AG04450 (cell line): ENCODE measurements around the gene VPREB1. TPM values are rescaled to one million over a fixed set of nuclear protein-coding genes. Genes with fewer than 3 reads are reported as not detected.

Experiments used
- CTCF ChIA-PET: fragments of 300-600, 350-600 bp; formaldehyde crosslinking; extraction: SDS; loops from one replicate; lab custom pipeline; 2022; ENCODE audit warnings: antibody characterized with exemption, inconsistent platforms; lab: Charles Lee
- POLR2A ChIA-PET: fragments of 350-600 bp; formaldehyde crosslinking; extraction: SDS; loops from one replicate; lab custom pipeline; 2021; ENCODE audit warnings: antibody characterized with exemption, inconsistent platforms; lab: Yijun Ruan, JAX
- DNase-seq: peaks from one replicate; pipeline ENCODE4 v3.0.0-alpha.2; 2011; ENCODE audit warnings: low read depth, low spot score
- H3K27ac ChIP-seq: one replicate; pipeline ENCODE4 v1.5.1; 2012; ENCODE audit warnings: low read depth, low read length, control low read depth
- H3K27me3 ChIP-seq: one replicate; pipeline ENCODE4 v1.6.0; 2012; ENCODE audit warnings: low read length; ENCODE audit not compliant: control insufficient read depth, insufficient read depth
- H3K4me3 ChIP-seq: 2 replicates; pipeline ENCODE4 v1.5.1; 2011; ENCODE audit warnings: mild to moderate bottlenecking, low read depth, low read length, control low read depth
- H3K9me3 ChIP-seq: 2 replicates; pipeline ENCODE4 v1.5.1; 2012; ENCODE audit warnings: low read length; ENCODE audit not compliant: control insufficient read depth, insufficient read depth
- polyA minus RNA-seq: library from RNA; depleted of rRNA, polyadenylated mRNA; stranded (reverse); fragments of >200 nt; gene quantifications from 2 replicates; pipeline ENCODE4 v1.2.3, GENCODE V29; 2011; rRNA and poly(A)+ RNA removed
- polyA plus RNA-seq: library from polyadenylated mRNA; depleted of rRNA; stranded (reverse); fragments of >200 nt; gene quantifications from 2 replicates; pipeline ENCODE4 v1.2.3, GENCODE V29; 2011; rRNA removed
- TF ChIP-seq, protein P1 (sequence below): IDR thresholded peaks from 2 replicates; pipeline ENCODE4 v1.5.1; 2011; ENCODE audit warnings: low read depth, low read length, control low read depth, inconsistent platforms

Gene VPREB1, protein sequence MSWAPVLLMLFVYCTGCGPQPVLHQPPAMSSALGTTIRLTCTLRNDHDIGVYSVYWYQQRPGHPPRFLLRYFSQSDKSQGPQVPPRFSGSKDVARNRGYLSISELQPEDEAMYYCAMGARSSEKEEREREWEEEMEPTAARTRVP
- polyA plus RNA-seq, result not detected in 2 replicates
- polyA minus RNA-seq, result not detected in 2 replicates

DNA sequence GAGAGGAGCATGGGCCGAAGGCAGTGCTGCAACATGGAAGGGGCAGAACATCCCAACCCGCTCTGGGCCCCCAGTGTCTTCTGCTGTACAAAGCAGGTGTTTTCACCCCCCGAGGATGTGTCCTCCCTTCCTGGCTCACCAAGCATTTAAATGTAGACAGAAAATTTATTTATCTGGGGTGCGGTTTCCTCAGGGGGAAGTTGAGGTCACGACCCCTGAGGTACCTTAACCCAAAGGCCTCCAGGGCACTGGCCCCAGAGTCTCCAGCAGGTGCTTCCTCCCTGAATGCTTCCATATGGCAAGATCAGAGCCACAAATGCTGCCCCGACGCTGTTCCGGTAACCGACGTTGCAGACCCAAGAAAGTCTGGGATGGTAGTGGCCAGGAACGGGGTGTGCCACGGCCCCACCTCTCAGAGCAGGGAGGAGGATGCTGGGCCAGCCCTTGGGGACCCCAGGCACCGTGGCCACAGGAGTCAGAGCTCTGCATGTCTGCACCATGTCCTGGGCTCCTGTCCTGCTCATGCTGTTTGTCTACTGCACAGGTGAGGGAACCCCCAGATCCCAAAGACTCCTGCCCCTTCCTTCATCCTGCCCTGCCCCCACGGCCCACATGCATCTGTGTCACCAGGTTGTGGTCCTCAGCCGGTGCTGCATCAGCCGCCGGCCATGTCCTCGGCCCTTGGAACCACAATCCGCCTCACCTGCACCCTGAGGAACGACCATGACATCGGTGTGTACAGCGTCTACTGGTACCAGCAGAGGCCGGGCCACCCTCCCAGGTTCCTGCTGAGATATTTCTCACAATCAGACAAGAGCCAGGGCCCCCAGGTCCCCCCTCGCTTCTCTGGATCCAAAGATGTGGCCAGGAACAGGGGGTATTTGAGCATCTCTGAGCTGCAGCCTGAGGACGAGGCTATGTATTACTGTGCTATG, at the start of gene VPREB1:
VPREB1 (plus strand) TSS at position 471 of the 935 bp plus-strand sequence; CDS start at position 499, 28 bp downstream.
- POLR2A ChIA-PET, result no interaction called here
- TF ChIP-seq, protein P1, sequence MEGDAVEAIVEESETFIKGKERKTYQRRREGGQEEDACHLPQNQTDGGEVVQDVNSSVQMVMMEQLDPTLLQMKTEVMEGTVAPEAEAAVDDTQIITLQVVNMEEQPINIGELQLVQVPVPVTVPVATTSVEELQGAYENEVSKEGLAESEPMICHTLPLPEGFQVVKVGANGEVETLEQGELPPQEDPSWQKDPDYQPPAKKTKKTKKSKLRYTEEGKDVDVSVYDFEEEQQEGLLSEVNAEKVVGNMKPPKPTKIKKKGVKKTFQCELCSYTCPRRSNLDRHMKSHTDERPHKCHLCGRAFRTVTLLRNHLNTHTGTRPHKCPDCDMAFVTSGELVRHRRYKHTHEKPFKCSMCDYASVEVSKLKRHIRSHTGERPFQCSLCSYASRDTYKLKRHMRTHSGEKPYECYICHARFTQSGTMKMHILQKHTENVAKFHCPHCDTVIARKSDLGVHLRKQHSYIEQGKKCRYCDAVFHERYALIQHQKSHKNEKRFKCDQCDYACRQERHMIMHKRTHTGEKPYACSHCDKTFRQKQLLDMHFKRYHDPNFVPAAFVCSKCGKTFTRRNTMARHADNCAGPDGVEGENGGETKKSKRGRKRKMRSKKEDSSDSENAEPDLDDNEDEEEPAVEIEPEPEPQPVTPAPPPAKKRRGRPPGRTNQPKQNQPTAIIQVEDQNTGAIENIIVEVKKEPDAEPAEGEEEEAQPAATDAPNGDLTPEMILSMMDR, result no peak
- Histone ChIP-seq H3K27ac (no peak within 1 kb of the TSS), H3K4me3 (no peak within 1 kb of the TSS), H3K27me3 (peaks cover 13% of the 10 kb centered on the region), H3K9me3 (no peaks in the 10 kb centered on the region)
- no peak for DNase-seq
- CTCF ChIA-PET, result no interaction called here

- TF ChIP-seq, protein P1, result no peak
- no peak for DNase-seq
- Histone ChIP-seq H3K9me3 (no peaks in the 10 kb centered on the region), H3K4me3 (no peak overlapping the region), H3K27ac (no peak overlapping the region), H3K27me3 (peaks cover 14% of the 10 kb centered on the region)
- ChIA-PET CTCF (interaction anchor here (1.0 to 1.2 kb wide), 3 partner anchors 8 to 130 kb away, joined by 3 to 5 read pairs (median 4); no protein-coding TSS in a partner anchor), POLR2A (no interaction called here)
Observed at GRCh38 chr22:22194931-22195264, 49.7 kb upstream of the VPREB1 start.

- Histone ChIP-seq H3K27me3 (peaks cover 18% of the 10 kb centered on the region), H3K4me3 (no peak overlapping the region), H3K27ac (no peak overlapping the region), H3K9me3 (no peaks in the 10 kb centered on the region)
- POLR2A ChIA-PET, result no interaction called here
- TF ChIP-seq, protein P1, result peak; percentile 64
- DNase-seq, result no peak
- CTCF ChIA-PET, result interaction anchor here (0.6 to 1.2 kb wide), 8 partner anchors 9 to 212 kb away, joined by 3 to 5 read pairs (median 3); no protein-coding TSS in a partner anchor
Observed at GRCh38 chr22:22195265-22196017, 49.1 kb upstream of the VPREB1 start.

- no peaks in the 10 kb centered on the region for H3K9me3 ChIP-seq
- H3K27me3 ChIP-seq, result peaks cover 18% of the 10 kb centered on the region
- no peak for DNase-seq
- H3K4me3 ChIP-seq, result no peak overlapping the region
- POLR2A ChIA-PET, result no interaction called here
- peak overlapping the region; percentile 11 for H3K27ac ChIP-seq
- CTCF ChIA-PET, result interaction anchor here (0.6 to 1.2 kb wide), 9 partner anchors 10 to 213 kb away, joined by 3 to 6 read pairs (median 3); no protein-coding TSS in a partner anchor
- TF ChIP-seq, protein P1, result no peak
Observed at GRCh38 chr22:22196018-22196533, 48.5 kb upstream of the VPREB1 start.
